Fibroblast of pulmonary artery (primary cell): ENCODE results near the gene DDAH1.

Source experiments
- DNase-seq: peaks from one replicate; pipeline ENCODE4 v3.0.0-alpha.2; 2010; ENCODE audit warnings: low read depth
- H3K4me3 ChIP-seq: replicated peaks from 2 replicates; pipeline ENCODE4 v1.5.1; 2011; ENCODE audit warnings: low read depth, mild to moderate bottlenecking, control low read depth, low read length, moderate library complexity
- CTCF ChIP-seq: IDR thresholded peaks from 2 replicates; pipeline ENCODE4 v1.5.1; 2011; ENCODE audit warnings: mild to moderate bottlenecking, control low read depth, low read length, inconsistent platforms; ENCODE audit errors: missing control alignments

DDAH1 gene

GRCh38 chr1:85398391-85399064 lies 66.4 kb downstream of the DDAH1 start:
- peak; percentile 83 for DNase-seq
- TF ChIP-seq CTCF, result peak; percentile 56
- no peak overlapping the region for H3K4me3 ChIP-seq

GRCh38 chr1:85397490-85398032 lies 67.4 kb downstream of the DDAH1 start:
- no peak for DNase-seq
- H3K4me3 ChIP-seq, result no peak overlapping the region
- no peak for TF ChIP-seq CTCF

- no peak for DNase-seq
- H3K4me3 ChIP-seq, result no peak overlapping the region
- TF ChIP-seq CTCF, result no peak
Measured at GRCh38 chr1:85396194-85396593, 68.8 kb downstream of the DDAH1 start.

GRCh38 chr1:85394130-85394529 lies 70.8 kb downstream of the DDAH1 start:
- no peak for TF ChIP-seq CTCF
- no peak overlapping the region for H3K4me3 ChIP-seq
- DNase-seq, result no peak

GRCh38 chr1:85393490-85393889 lies 71.5 kb downstream of the DDAH1 start:
- DNase-seq, result no peak
- no peak for TF ChIP-seq CTCF
- no peak overlapping the region for H3K4me3 ChIP-seq

- no peak for TF ChIP-seq CTCF
- DNase-seq, result no peak
- no peak overlapping the region for H3K4me3 ChIP-seq
Measured at GRCh38 chr1:85388416-85388815, 76.5 kb downstream of the DDAH1 start.

GRCh38 chr1:85387781-85388180 lies 77.2 kb downstream of the DDAH1 start:
- H3K4me3 ChIP-seq, result no peak overlapping the region
- no peak for DNase-seq
- no peak for TF ChIP-seq CTCF
